ELF-1 (cell line): ENCODE measurements around the gene ARHGAP42.

ENCODE experiments used
- DNase-seq: peaks from one replicate; pipeline ENCODE4 v3.0.0-alpha.2; 2016; ENCODE audit warnings: low read depth, low spot score

The ARHGAP42 gene

DNA sequence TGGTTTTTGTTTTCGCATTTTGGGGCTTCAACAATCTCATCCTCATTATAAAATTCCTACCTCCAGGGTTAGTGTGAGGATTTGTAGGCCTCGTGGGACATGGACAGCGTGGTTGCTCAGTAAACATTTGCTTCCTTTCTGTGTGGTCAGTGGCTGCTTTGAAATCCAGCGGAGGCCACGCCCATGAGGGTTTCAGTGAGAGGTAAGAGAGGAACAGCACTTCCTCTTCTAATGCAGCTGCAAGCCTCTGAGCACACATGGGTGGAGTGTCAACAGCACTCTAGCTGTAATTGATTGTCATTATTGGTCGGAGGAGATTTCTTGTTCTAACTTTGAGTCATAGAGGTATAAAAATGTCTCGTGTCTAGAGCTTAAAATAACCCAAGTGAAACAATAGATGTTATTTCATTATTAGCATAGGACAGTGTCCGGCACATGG, 6.0 kb upstream of the ARHGAP42 start:
- DNase-seq: peak; percentile 68

GRCh38 chr11:100682247-100682969, 4.7 kb upstream of the ARHGAP42 start:
- DNase-seq: no peak

- no peak for DNase-seq
Measured at GRCh38 chr11:100683126-100683525, 4.0 kb upstream of the ARHGAP42 start.

- no peak for DNase-seq
Measured at GRCh38 chr11:100684101-100685065, 2.7 kb upstream of the ARHGAP42 start.

DNA sequence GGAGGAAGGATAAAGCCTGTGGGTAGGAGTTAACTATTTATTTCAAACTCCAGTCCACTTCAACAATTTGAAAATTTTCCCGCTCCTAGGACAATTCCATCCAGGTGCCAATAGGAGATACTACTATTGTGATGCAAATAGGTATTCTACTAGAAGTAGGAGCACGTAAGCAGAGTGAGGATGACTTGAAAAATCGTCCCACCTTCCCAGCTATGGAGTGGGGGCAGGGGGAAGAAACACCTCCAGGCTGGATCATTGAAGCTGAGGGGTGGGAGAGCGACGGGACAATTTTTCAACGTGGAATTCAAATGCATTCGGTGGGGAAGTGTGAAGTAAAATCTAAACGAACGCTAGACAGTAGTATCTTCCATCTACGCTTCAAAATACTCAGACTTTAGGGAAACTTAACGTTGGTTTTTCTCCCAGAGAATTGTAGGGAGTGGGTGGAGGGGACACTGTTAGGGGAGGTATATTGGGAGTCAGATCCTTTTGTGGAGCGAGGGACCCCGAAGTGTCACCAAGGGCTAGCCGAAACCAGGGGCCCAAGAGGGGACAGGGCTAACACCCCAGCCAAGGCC, 523 bp upstream of the ARHGAP42 start:
- DNase-seq: peak; percentile 39

GRCh38 chr11:100687630-100688395, 725 bp downstream of the ARHGAP42 start:
- DNase-seq: peak; percentile 86

DNA sequence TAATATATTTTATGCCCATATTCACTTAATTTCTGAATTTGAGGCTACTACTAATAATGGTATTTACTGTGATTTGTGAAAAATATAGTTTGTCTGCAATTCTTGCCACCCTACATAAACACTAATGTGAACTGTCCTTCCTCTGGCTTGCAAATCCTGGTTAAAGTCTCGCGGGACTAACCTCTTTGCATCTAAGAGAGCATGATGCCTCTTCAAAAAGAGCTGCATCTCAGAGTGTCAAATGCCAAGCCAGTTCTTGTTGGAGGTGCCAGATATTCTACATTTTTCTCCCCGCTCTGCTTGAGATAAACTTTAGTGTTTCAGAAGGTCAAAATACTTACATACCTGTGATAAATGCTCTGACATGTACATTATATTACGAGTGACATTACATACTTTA, 2.1 kb downstream of the ARHGAP42 start:
- no peak for DNase-seq

- no peak for DNase-seq
Measured at GRCh38 chr11:100691896-100692653, 5.0 kb downstream of the ARHGAP42 start.

GRCh38 chr11:100695911-100696310, 8.8 kb downstream of the ARHGAP42 start:
- DNase-seq: no peak

DNA sequence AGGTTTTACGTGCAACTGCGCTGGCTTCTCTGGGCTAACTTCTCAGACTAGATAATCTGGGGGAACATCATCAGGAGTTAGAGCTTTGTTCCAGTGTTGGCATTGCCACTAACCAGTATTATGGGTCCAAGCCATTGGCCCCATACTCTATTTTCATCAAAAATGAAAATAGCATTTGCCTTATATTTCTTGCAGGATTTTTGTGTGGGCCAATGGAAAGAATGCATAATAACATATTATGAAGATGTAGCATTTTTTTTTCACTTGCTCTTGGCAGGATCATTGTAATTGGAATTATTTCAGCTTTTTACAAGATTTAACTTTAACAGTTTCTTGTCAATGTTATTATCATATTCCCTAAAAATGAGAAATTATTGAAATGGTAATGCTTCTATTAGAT, 16.1 kb downstream of the ARHGAP42 start:
- DNase-seq: no peak

DNA sequence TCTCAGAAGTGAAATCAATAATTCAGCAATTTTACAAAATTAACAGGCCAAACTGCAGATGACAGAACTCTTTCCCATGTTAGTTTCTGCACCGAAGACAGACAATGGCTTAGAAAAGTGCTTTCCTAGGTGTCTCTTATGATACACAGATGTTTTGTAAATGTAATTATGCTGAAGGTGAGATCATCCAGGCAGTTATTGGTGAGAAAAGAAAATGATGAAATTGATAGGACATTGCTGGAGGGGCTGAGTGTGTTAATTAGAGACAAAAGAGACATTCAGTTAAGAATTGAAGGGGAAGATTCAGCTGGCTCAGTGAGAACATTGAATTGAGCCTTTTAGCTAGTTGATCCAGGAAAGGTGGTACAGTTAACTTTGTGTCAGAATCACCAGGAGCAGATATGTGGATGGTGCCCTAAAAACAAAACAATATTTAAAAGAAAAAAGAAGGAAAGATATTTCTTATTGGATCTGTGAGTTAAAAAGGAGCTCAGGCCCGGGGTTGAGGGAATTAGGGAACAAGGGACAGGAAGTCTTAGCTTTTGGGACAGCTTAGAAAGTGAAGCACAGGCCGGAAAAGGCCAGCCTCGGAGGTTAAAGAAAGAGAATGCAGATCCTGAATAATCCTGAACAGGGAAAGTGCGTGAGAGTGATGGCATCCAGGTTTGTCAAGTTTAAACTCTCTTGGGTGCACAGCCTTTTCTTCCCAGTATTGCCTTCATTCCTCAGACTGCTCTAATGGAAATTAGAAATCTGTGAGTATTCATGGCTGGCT, 16.9 kb downstream of the ARHGAP42 start:
- no peak for DNase-seq

GRCh38 chr11:100705447-100705846, 18.4 kb downstream of the ARHGAP42 start:
- DNase-seq: no peak

DNA sequence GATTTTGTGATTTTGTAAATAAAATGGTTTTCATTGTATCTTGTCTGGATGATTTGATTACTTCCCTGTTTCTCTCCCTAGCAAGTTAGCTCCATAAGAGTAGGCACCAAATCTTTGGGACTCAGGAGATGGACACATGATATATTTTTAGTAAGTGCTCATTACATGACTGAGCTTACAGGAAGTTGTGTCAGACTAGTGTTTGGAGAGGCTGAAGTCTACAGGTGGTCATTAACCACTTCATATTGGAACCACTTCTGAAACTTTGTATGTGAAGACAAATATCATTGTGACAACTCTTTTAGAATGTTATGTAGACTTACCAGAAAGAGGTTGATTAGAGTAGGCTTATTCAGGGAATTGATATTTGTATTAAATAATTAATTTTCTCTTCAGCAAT, 19.1 kb downstream of the ARHGAP42 start:
- no peak for DNase-seq

DNA sequence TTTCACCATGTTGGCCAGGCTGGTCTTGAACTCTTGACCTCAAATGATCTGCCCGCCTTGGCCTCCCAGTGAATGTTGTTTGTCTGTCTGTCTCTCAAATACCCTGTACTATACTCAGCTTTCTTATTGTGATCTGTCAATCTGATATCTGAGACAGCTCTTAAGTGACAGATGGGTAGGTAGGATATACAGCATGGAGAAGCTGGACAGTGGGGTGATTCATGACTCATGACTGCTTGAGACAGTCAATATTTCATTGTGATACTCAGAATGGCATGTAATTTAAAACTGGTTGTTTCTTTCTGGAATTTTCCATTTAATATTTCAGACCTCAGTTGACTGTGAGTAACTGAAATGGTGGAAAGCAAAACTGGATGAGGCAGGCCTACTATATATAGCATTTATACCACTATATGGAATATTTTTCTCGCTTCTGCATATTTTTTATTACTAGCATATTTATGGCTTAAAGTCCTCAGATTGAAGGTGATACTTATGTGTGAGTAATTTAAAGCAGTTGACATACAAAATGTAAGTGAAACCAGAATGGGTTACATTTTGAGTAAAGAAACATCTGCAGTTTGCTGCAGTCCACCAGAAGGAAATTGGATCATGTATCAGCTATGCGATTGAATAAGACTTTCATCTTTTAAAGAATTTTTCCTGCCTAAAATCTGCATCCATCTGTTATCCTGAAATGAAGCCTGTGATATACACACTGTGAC, 22.3 kb downstream of the ARHGAP42 start:
- no peak for DNase-seq

DNA sequence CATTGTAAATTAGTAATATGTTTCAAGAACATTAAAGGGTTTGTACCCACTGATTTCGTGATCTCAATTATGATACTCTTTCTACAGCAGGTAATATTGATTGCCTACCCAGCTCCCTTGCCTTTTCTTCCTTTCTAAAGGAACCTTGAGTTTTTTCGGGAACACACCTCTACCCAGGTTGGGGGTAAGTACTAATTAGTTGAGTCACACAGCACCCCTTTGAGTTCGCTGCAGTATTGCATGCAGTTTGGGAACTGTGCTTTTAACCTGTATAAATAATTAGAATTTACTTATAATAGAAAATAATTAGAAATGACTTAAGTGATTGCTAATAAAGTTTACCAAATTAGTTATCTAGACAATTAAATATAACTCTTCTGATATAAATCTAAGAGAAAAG, 24.9 kb downstream of the ARHGAP42 start:
- no peak for DNase-seq

DNA sequence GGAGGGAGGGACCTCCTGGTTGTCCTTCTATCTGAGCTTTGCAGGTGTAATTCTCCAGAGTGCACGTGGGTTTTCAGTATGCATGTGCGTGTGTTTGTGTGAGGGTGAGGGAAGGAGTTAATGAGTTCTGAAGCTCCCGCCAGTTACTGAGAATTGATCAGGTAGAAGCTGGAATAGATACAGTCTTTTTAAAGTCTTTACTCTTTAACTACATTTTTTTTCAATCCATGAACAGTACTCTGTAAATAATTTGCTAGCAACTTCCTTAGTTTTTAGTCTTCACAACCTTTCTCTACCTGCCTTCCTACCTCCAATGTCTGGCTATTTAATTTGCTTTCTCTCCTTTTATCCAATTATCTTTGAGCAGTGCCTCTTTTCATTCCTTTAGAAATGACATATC, 25.5 kb downstream of the ARHGAP42 start:
- no peak for DNase-seq

GRCh38 chr11:100715165-100715761, 28.2 kb downstream of the ARHGAP42 start:
- no peak for DNase-seq

GRCh38 chr11:100716838-100717237, 29.8 kb downstream of the ARHGAP42 start:
- DNase-seq: no peak

DNA sequence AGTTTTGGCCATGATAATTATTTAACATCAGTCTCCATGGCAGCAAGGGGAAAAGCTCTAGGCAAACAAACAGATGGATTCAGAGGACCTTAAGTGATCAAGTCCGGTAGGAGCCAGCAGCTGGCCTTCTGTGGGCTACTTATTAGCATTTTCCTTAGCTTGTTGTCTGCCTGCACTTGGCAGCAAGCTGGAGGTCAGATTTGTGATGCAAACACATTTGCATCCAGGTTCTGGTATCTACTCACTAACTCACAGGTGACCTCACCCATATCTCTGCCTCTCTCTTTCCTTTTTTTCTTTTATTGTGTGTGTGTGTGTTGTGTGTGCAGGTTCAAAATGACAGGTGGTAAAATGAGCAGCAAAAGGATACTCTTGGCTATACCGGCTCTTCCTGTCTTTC, 32.3 kb downstream of the ARHGAP42 start:
- DNase-seq: peak; percentile 39
